GM23338 (cell line): ENCODE measurements around the gene CYB5R3. TPM values are rescaled to one million over a fixed set of nuclear protein-coding genes. Genes with fewer than 3 reads are reported as not detected.

Source experiments
- ATAC-seq: fragments of 200-7000 bp; cut with Tn5 transposase; 3 replicates; pipeline ENCODE4 v1.9.1; 2020
- DNase-seq: peaks from one replicate; pipeline ENCODE4 v3.0.0-alpha.2; 2015; ENCODE audit warnings: low spot score
- H2AFZ ChIP-seq: fragments of 200-600 bp; sonication (generic); 2 replicates; pipeline ENCODE4 v1.8.0; 2016; ENCODE audit warnings: antibody characterized with exemption, mild to moderate bottlenecking, moderate library complexity
- H3F3A ChIP-seq: fragments of 200-600 bp; sonication (generic); replicated peaks from 2 replicates; pipeline ENCODE4 v1.8.0; 2017; ENCODE audit warnings: antibody characterized with exemption, mixed run types, low read depth
- H3K27ac ChIP-seq: fragments of 200-600 bp; sonication (generic); 2 replicates; pipeline ENCODE4 v1.6.1; 2016; ENCODE audit warnings: low read depth
- H3K27me3 ChIP-seq: fragments of 200-600 bp; sonication (generic); 2 replicates; pipeline ENCODE4 v1.8.0; 2016; ENCODE audit warnings: mild to moderate bottlenecking, mixed run types, moderate library complexity; ENCODE audit not compliant: insufficient read depth
- H3K36me3 ChIP-seq: fragments of 200-600 bp; sonication (generic); 2 replicates; pipeline ENCODE4 v1.8.0; 2016; ENCODE audit warnings: mild to moderate bottlenecking; ENCODE audit not compliant: insufficient read depth
- H3K4me1 ChIP-seq: fragments of 200-600 bp; sonication (generic); 2 replicates; pipeline ENCODE4 v1.8.0; 2016; ENCODE audit warnings: mild to moderate bottlenecking, moderate library complexity; ENCODE audit not compliant: insufficient read depth
- H3K4me2 ChIP-seq: fragments of 200-600 bp; sonication (generic); 2 replicates; pipeline ENCODE4 v1.7.1; 2017; ENCODE audit warnings: mixed run types
- H3K4me3 ChIP-seq: fragments of 200-600 bp; sonication (generic); 2 replicates; pipeline ENCODE4 v1.6.1; 2016; ENCODE audit warnings: mixed run types
- H3K79me2 ChIP-seq: fragments of 200-600 bp; sonication (generic); replicated peaks from 2 replicates; pipeline ENCODE4 v1.8.0; 2017; ENCODE audit warnings: mild to moderate bottlenecking; ENCODE audit not compliant: insufficient read depth
- H3K9me2 ChIP-seq: fragments of 200-600 bp; sonication (generic); 2 replicates; pipeline ENCODE4 v1.8.0; 2017; ENCODE audit not compliant: insufficient read depth
- H4K20me1 ChIP-seq: fragments of 200-600 bp; sonication (generic); replicated peaks from 2 replicates; pipeline ENCODE4 v1.8.0; 2017; ENCODE audit warnings: mild to moderate bottlenecking; ENCODE audit not compliant: insufficient read depth
- H3K27ac Mint-ChIP-seq: 2 replicates; pipeline ENCODE4 v1.8.0; 2020; ENCODE audit warnings: inconsistent platforms, mild to moderate bottlenecking, moderate library complexity, mixed read lengths
- H3K27me3 Mint-ChIP-seq: 3 replicates; pipeline ENCODE4 v1.8.0; 2022; ENCODE audit warnings: low read depth, mild to moderate bottlenecking, moderate library complexity, mixed read lengths, inconsistent platforms; ENCODE audit not compliant: insufficient read depth, poor library complexity
- H3K36me3 Mint-ChIP-seq: 3 replicates; pipeline ENCODE4 v1.8.0; 2021; ENCODE audit warnings: low read depth, mild to moderate bottlenecking, inconsistent platforms, moderate library complexity, mixed read lengths
- H3K4me1 Mint-ChIP-seq: 3 replicates; pipeline ENCODE4 v1.8.0; 2020; ENCODE audit warnings: mild to moderate bottlenecking, inconsistent platforms, mixed read lengths
- H3K4me3 Mint-ChIP-seq: 3 replicates; pipeline ENCODE4 v1.8.0; 2021; ENCODE audit warnings: moderate library complexity, mild to moderate bottlenecking, inconsistent platforms, mixed read lengths
- H3K9me3 Mint-ChIP-seq: 3 replicates; pipeline ENCODE4 v1.8.0; 2020; ENCODE audit warnings: moderate library complexity, mild to moderate bottlenecking, inconsistent platforms, mixed read lengths
- CREB1 ChIP-seq: fragments of 250-450 bp; sonication (Bioruptor Pico); IDR thresholded peaks from 2 replicates; pipeline ENCODE4 v1.5.0; 2020; ENCODE audit warnings: low read depth, mild to moderate bottlenecking, moderate library complexity
- CTCF ChIP-seq, 2 experiments: fragments of 200-600 bp in 1 of 2; sonication (generic) in 1 of 2; conservative IDR thresholded peaks; 2 replicates each; pipeline versions ENCODE4 v1.5.1 to v1.6.1; 2016 to 2017; ENCODE audit warnings: antibody characterized with exemption in 2 of 2, low read depth in 2 of 2, mild to moderate bottlenecking in 2 of 2, moderate library complexity in 1 of 2
- ETS1 ChIP-seq: IDR thresholded peaks from 2 replicates; pipeline ENCODE4 v1.6.1; 2016; ENCODE audit warnings: antibody characterized with exemption
- STAT1 ChIP-seq: IDR thresholded peaks from one replicate; pipeline ENCODE4 v1.6.1; 2016; ENCODE audit warnings: antibody characterized with exemption; ENCODE audit not compliant: unreplicated experiment
- polyA plus RNA-seq: library from polyadenylated mRNA; unstranded; fragments of >200 nt; fragmentation: Nextera tagmentation; extraction: Ambion mirVana; gene quantifications from 2 replicates; pipeline ENCODE4 v1.2.1, GENCODE V29; 2016
- total RNA-seq: library from RNA; depleted of rRNA; stranded (reverse); fragments of >200 nt; shearing (Covaris generic); gene quantifications from 2 replicates; pipeline ENCODE4 v1.2.3, GENCODE V29; 2014
- TF ChIP-seq, protein P1 (sequence below): fragments of 250-450 bp; sonication (Bioruptor Pico); IDR thresholded peaks from 2 replicates; pipeline ENCODE4 v1.5.0; 2020; ENCODE audit warnings: mild to moderate bottlenecking, moderate library complexity
- TF ChIP-seq, protein P2 (sequence below): IDR thresholded peaks from one replicate; pipeline ENCODE4 v1.6.1; 2018; ENCODE audit warnings: antibody characterized with exemption; ENCODE audit not compliant: unreplicated experiment

The CYB5R3 gene
- total and polyA plus RNA-seq, 2 experiments from 2014 or later = 76.2 to 76.9 TPM

- TF ChIP-seq, protein P1, sequence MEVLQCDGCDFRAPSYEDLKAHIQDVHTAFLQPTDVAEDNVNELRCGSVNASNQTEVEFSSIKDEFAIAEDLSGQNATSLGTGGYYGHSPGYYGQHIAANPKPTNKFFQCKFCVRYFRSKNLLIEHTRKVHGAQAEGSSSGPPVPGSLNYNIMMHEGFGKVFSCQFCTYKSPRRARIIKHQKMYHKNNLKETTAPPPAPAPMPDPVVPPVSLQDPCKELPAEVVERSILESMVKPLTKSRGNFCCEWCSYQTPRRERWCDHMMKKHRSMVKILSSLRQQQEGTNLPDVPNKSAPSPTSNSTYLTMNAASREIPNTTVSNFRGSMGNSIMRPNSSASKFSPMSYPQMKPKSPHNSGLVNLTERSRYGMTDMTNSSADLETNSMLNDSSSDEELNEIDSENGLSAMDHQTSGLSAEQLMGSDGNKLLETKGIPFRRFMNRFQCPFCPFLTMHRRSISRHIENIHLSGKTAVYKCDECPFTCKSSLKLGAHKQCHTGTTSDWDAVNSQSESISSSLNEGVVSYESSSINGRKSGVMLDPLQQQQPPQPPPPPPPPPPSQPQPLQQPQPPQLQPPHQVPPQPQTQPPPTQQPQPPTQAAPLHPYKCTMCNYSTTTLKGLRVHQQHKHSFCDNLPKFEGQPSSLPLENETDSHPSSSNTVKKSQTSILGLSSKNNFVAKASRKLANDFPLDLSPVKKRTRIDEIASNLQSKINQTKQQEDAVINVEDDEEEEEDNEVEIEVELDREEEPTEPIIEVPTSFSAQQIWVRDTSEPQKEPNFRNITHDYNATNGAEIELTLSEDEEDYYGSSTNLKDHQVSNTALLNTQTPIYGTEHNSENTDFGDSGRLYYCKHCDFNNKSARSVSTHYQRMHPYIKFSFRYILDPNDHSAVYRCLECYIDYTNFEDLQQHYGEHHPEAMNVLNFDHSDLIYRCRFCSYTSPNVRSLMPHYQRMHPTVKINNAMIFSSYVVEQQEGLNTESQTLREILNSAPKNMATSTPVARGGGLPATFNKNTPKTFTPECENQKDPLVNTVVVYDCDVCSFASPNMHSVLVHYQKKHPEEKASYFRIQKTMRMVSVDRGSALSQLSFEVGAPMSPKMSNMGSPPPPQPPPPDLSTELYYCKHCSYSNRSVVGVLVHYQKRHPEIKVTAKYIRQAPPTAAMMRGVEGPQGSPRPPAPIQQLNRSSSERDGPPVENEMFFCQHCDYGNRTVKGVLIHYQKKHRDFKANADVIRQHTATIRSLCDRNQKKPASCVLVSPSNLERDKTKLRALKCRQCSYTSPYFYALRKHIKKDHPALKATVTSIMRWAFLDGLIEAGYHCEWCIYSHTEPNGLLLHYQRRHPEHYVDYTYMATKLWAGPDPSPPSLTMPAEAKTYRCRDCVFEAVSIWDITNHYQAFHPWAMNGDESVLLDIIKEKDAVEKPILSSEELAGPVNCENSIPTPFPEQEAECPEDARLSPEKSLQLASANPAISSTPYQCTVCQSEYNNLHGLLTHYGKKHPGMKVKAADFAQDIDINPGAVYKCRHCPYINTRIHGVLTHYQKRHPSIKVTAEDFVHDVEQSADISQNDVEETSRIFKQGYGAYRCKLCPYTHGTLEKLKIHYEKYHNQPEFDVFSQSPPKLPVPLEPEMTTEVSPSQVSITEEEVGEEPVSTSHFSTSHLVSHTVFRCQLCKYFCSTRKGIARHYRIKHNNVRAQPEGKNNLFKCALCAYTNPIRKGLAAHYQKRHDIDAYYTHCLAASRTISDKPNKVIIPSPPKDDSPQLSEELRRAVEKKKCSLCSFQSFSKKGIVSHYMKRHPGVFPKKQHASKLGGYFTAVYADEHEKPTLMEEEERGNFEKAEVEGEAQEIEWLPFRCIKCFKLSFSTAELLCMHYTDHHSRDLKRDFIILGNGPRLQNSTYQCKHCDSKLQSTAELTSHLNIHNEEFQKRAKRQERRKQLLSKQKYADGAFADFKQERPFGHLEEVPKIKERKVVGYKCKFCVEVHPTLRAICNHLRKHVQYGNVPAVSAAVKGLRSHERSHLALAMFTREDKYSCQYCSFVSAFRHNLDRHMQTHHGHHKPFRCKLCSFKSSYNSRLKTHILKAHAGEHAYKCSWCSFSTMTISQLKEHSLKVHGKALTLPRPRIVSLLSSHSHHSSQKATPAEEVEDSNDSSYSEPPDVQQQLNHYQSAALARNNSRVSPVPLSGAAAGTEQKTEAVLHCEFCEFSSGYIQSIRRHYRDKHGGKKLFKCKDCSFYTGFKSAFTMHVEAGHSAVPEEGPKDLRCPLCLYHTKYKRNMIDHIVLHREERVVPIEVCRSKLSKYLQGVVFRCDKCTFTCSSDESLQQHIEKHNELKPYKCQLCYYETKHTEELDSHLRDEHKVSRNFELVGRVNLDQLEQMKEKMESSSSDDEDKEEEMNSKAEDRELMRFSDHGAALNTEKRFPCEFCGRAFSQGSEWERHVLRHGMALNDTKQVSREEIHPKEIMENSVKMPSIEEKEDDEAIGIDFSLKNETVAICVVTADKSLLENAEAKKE (CRISPR knock-in tag) = no peak
- TF ChIP-seq STAT1 (no peak), CTCF (conservative IDR thresholded peaks at IDR 0.05; ENCODE audit: low read depth in 2 of 2) (no peak)
Observed at GRCh38 chr22:42591987-42592386, 57.2 kb downstream of the CYB5R3 start (continued).

DNA sequence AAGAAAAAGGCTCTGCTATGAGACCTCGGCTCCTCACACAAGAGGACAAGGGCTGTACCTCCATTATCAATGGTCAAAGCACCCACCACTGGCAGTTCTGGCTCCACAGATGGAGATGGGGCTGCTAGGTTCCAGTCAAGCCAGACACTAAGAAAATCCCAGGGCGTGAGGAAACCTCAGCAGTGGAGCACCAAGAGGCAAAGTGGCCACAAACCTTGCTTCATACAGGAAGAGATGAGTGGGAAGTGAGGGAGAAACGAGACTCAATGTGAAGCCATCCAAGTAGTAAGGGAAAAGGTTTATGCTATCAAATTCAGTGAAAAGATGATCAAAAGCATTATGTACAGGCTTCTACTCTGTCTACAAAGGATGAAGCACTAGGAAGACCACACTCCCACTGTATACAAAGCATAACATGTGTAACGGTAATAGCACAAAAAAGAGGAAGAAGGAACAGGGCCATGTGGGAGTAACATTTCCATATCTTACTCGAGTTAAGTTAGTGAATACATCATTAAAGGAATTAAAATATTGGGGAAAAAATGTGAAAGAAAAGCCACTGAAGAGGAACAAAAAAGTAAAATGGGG, 61.5 kb downstream of the CYB5R3 start:
- no peak overlapping the region for H3K27ac ChIP-seq
- peaks cover 34% of the 10 kb centered on the region for H3K36me3 ChIP-seq
- peaks cover 15% of the 10 kb centered on the region; the same call in 1 of the 2 replicates for H3F3A ChIP-seq
- Mint-ChIP-seq H3K4me1 (no peaks in the 10 kb centered on the region; the same call in 2 of the 3 replicates), H3K9me3 (no peaks in the 10 kb centered on the region), H3K27me3 (peaks cover 6% of the 10 kb centered on the region), H3K36me3 (peaks cover 85% of the 10 kb centered on the region), H3K27ac (no peak overlapping the region), H3K4me3 (no peak overlapping the region)
- H3K79me2 ChIP-seq = no peaks in the 10 kb centered on the region; the same call in 1 of the 2 replicates
- ATAC-seq = no peak
- H2AFZ ChIP-seq = no peak overlapping the region
- no peaks in the 10 kb centered on the region for H3K27me3 ChIP-seq
- H3K4me3 ChIP-seq = no peak overlapping the region
- no peak for DNase-seq
- H3K4me2 ChIP-seq = no peak overlapping the region
- H4K20me1 ChIP-seq = peaks cover 36% of the 10 kb centered on the region
- H3K9me2 ChIP-seq = no peaks in the 10 kb centered on the region
- H3K4me1 ChIP-seq = peaks cover 3% of the 10 kb centered on the region; the same call in 1 of the 2 replicates
- TF ChIP-seq CREB1 (CRISPR knock-in tag) (no peak), CTCF (conservative IDR thresholded peaks at IDR 0.05; ENCODE audit: low read depth in 2 of 2) (no peak), ETS1 (no peak)
- TF ChIP-seq, protein P2, sequence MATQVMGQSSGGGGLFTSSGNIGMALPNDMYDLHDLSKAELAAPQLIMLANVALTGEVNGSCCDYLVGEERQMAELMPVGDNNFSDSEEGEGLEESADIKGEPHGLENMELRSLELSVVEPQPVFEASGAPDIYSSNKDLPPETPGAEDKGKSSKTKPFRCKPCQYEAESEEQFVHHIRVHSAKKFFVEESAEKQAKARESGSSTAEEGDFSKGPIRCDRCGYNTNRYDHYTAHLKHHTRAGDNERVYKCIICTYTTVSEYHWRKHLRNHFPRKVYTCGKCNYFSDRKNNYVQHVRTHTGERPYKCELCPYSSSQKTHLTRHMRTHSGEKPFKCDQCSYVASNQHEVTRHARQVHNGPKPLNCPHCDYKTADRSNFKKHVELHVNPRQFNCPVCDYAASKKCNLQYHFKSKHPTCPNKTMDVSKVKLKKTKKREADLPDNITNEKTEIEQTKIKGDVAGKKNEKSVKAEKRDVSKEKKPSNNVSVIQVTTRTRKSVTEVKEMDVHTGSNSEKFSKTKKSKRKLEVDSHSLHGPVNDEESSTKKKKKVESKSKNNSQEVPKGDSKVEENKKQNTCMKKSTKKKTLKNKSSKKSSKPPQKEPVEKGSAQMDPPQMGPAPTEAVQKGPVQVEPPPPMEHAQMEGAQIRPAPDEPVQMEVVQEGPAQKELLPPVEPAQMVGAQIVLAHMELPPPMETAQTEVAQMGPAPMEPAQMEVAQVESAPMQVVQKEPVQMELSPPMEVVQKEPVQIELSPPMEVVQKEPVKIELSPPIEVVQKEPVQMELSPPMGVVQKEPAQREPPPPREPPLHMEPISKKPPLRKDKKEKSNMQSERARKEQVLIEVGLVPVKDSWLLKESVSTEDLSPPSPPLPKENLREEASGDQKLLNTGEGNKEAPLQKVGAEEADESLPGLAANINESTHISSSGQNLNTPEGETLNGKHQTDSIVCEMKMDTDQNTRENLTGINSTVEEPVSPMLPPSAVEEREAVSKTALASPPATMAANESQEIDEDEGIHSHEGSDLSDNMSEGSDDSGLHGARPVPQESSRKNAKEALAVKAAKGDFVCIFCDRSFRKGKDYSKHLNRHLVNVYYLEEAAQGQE = no peak
